H9 (cell line): ENCODE data around the gene CDC40. TPM values are rescaled to one million over a fixed set of nuclear protein-coding genes. Genes with fewer than 3 reads are reported as not detected.
"Not testable (repeated sequence)": the region's sequence is repeated elsewhere in the genome, so short reads cannot be mapped to it uniquely, and the experiment has no call there.

ENCODE experiments used
- DNase-seq: peaks from one replicate; pipeline ENCODE4 v3.0.0-alpha.2; 2017
- H2AFZ ChIP-seq: one replicate; pipeline ENCODE4 v1.6.1; 2013; ENCODE audit warnings: mild to moderate bottlenecking, low read length, control low read depth, moderate library complexity
- H2AK5ac ChIP-seq: 2 replicates; pipeline ENCODE4 v1.6.1; 2013; ENCODE audit warnings: low read length, control low read depth, mixed read lengths; ENCODE audit not compliant: insufficient read length
- H2BK120ac ChIP-seq: one replicate; pipeline ENCODE4 v1.6.1; 2013; ENCODE audit warnings: low read depth, mild to moderate bottlenecking, low read length, control low read depth, inconsistent platforms; ENCODE audit not compliant: poor library complexity, severe bottlenecking
- H2BK12ac ChIP-seq: 2 replicates; pipeline ENCODE4 v1.6.1; 2013; ENCODE audit warnings: low read length, control low read depth, mixed read lengths, low read depth; ENCODE audit not compliant: insufficient read length
- H2BK15ac ChIP-seq: 2 replicates; pipeline ENCODE4 v1.6.1; 2013; ENCODE audit warnings: low read depth, low read length, control low read depth
- H2BK20ac ChIP-seq: one replicate; pipeline ENCODE4 v1.6.1; 2013; ENCODE audit warnings: low read depth, mild to moderate bottlenecking, low read length, control low read depth, inconsistent platforms; ENCODE audit not compliant: poor library complexity, severe bottlenecking
- H2BK5ac ChIP-seq: 2 replicates; pipeline ENCODE4 v1.6.1; 2013; ENCODE audit warnings: low read length, control low read depth, mixed read lengths; ENCODE audit not compliant: insufficient read length
- H3K14ac ChIP-seq: 2 replicates; pipeline ENCODE4 v1.6.1; 2013; ENCODE audit warnings: low read length, control low read depth; ENCODE audit not compliant: insufficient read depth
- H3K18ac ChIP-seq: 2 replicates; pipeline ENCODE4 v1.6.1; 2013; ENCODE audit warnings: low read depth, mild to moderate bottlenecking, mixed read lengths, low read length, control low read depth; ENCODE audit not compliant: insufficient read length
- H3K23ac ChIP-seq: 2 replicates; pipeline ENCODE4 v1.6.1; 2013; ENCODE audit warnings: low read length, control low read depth, mixed read lengths, low read depth; ENCODE audit not compliant: insufficient read length
- H3K23me2 ChIP-seq: 2 replicates; pipeline ENCODE4 v1.6.1; 2013; ENCODE audit warnings: low read depth, mild to moderate bottlenecking, mixed read lengths, low read length, control low read depth; ENCODE audit not compliant: insufficient read length, poor library complexity, severe bottlenecking
- H3K27ac ChIP-seq: 2 replicates; pipeline ENCODE4 v1.5.1; 2013; ENCODE audit warnings: low read length, control low read depth, mixed read lengths, low read depth; ENCODE audit not compliant: insufficient read length
- H3K27me3 ChIP-seq: 2 replicates; pipeline ENCODE4 v1.6.1; 2013; ENCODE audit warnings: low read length, control low read depth, inconsistent platforms; ENCODE audit not compliant: insufficient read depth
- H3K4ac ChIP-seq: 2 replicates; pipeline ENCODE4 v1.6.1; 2013; ENCODE audit warnings: low read depth, mild to moderate bottlenecking, control low read depth, inconsistent platforms, low read length, moderate library complexity
- H3K4me1 ChIP-seq: 2 replicates; pipeline ENCODE4 v1.6.1; 2013; ENCODE audit warnings: low read length, control low read depth, inconsistent platforms; ENCODE audit not compliant: insufficient read depth
- H3K4me2 ChIP-seq: 2 replicates; pipeline ENCODE4 v1.6.1; 2013; ENCODE audit warnings: low read length, control low read depth, mixed read lengths; ENCODE audit not compliant: insufficient read length, insufficient read depth
- H3K56ac ChIP-seq: 2 replicates; pipeline ENCODE4 v1.6.1; 2013; ENCODE audit warnings: low read depth, mild to moderate bottlenecking, mixed read lengths, low read length, control low read depth; ENCODE audit not compliant: insufficient read length
- H3K79me1 ChIP-seq: 2 replicates; pipeline ENCODE4 v1.6.1; 2013; ENCODE audit warnings: low read depth, mild to moderate bottlenecking, moderate library complexity, low read length, control low read depth, inconsistent platforms; ENCODE audit not compliant: insufficient read depth, poor library complexity, severe bottlenecking
- H3K79me2 ChIP-seq: 2 replicates; pipeline ENCODE4 v1.6.1; 2013; ENCODE audit warnings: low read length, control low read depth, inconsistent platforms; ENCODE audit not compliant: insufficient read depth
- H3K9ac ChIP-seq: 2 replicates; pipeline ENCODE4 v1.6.1; 2013; ENCODE audit warnings: low read length, control low read depth, mixed read lengths; ENCODE audit not compliant: insufficient read length; ENCODE audit errors: extremely low read depth
- H3K9me3 ChIP-seq: one replicate; pipeline ENCODE4 v1.6.1; 2013; ENCODE audit warnings: low read depth, low read length, inconsistent platforms; ENCODE audit not compliant: control insufficient read depth
- H3T11ph ChIP-seq: one replicate; pipeline ENCODE4 v1.6.1; 2013; ENCODE audit warnings: mild to moderate bottlenecking, low read length, control low read depth, inconsistent platforms
- H4K20me1 ChIP-seq: one replicate; pipeline ENCODE4 v1.6.1; 2013; ENCODE audit not compliant: control insufficient read depth, insufficient read length, insufficient read depth
- H4K5ac ChIP-seq: 2 replicates; pipeline ENCODE4 v1.6.1; 2013; ENCODE audit warnings: low read depth, mild to moderate bottlenecking, mixed read lengths, low read length, control low read depth; ENCODE audit not compliant: insufficient read length
- H4K8ac ChIP-seq: replicated peaks from 2 replicates; pipeline ENCODE4 v1.6.1; 2013; ENCODE audit warnings: low read length, control low read depth, mixed read lengths, low read depth; ENCODE audit not compliant: insufficient read length
- H4K91ac ChIP-seq: 2 replicates; pipeline ENCODE4 v1.6.1; 2013; ENCODE audit warnings: low read depth, mild to moderate bottlenecking, moderate library complexity, mixed read lengths, low read length, control low read depth; ENCODE audit not compliant: insufficient read length
- H3K27ac Mint-ChIP-seq, 3 experiments: 2 replicates in 2 of 3; 3 replicates in 1 of 3; pipeline ENCODE4 v1.8.0; 2020 to 2021; ENCODE audit warnings: mixed read lengths in 3 of 3, mild to moderate bottlenecking in 1 of 3, moderate library complexity in 1 of 3
- H3K27me3 Mint-ChIP-seq: 2 replicates; pipeline ENCODE4 v1.8.0; 2021; ENCODE audit warnings: low read depth, mild to moderate bottlenecking, moderate library complexity, mixed read lengths
- H3K36me3 Mint-ChIP-seq, 3 experiments: 2 replicates in 2 of 3; 3 replicates in 1 of 3; pipeline ENCODE4 v1.8.0; 2020 to 2021; ENCODE audit warnings: low read depth in 3 of 3, mixed read lengths in 3 of 3; ENCODE audit not compliant: insufficient read depth in 1 of 3
- H3K4me1 Mint-ChIP-seq, 2 experiments: 2 replicates each; pipeline ENCODE4 v1.8.0; 2020; ENCODE audit warnings: mixed read lengths in 2 of 2
- H3K4me3 Mint-ChIP-seq, 2 experiments: 2 replicates in 1 of 2; 3 replicates in 1 of 2; pipeline ENCODE4 v1.8.0; 2020 to 2021; ENCODE audit warnings: mild to moderate bottlenecking in 2 of 2, mixed read lengths in 2 of 2, moderate library complexity in 1 of 2
- H3K9me3 Mint-ChIP-seq, 2 experiments: 2 replicates in 1 of 2; 3 replicates in 1 of 2; pipeline ENCODE4 v1.8.0; 2020; ENCODE audit warnings: mild to moderate bottlenecking in 2 of 2, mixed read lengths in 2 of 2, moderate library complexity in 1 of 2
- WGBS: extraction: QIAGEN DNeasy Blood & Tissue Kit; methylation state at CpG from one replicate; pipeline ENCODE4 v1.1.7; 2013; ENCODE audit warnings: missing lambda C conversion rate, low lambda C conversion rate, mixed read lengths; ENCODE audit not compliant: insufficient read length; ENCODE audit errors: extremely low coverage; 5-methylcytosine and 5-hydroxymethylcytosine counted together
- total RNA-seq: library from RNA; stranded (reverse); gene quantifications from 2 replicates; pipeline ENCODE4 v1.2.1, GENCODE V29; 2021
- TF ChIP-seq, protein P1 (sequence below): fragments of 200-600 bp; sonication (generic); conservative IDR thresholded peaks from 3 replicates; pipeline ENCODE4 v1.8.0; 2021; ENCODE audit warnings: antibody characterized with exemption, mild to moderate bottlenecking

CDC40 gene
- total RNA-seq, 1 experiment from 2014 or later: 23.5 TPM

DNA sequence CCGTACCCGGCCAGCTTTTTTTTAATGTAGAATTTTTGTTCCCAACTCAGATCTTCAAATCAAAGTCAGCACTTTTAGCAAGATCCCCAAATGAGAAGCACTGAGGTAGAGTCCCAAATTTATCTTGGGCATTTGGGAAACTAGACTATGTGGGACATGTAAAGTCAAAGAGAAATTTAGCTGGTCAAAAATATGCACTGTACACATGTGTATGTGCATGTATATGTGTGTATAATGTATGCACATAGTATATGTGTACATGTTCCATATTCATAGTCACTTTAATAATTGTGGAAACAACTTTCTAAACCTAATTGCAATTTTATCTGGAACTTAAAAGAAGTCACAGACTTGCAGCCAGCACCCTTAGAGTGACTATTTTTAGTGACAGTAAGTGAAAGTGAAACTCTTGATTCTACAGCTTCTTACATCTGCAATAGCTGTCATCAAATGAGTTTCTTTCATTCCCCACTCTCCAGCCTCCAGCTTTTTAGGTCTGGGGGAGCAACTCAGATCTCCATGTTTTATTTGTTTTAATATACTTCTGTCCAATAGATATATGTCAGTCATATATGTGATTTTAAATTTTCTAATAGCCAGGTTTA, 53.6 kb downstream of the CDC40 start:
- no peak for DNase-seq
- Mint-ChIP-seq H3K9me3 (no peaks in the 10 kb centered on the region), H3K4me3 (no peak overlapping the region), H3K36me3 (peaks cover 1 to 14% (median 13%) of the 10 kb centered on the region in 3 experiments; a peak in 5 of 7 replicates), H3K27ac (no peak overlapping the region), H3K4me1 (no peaks in the 10 kb centered on the region), H3K27me3 (no peaks in the 10 kb centered on the region)
- no peak overlapping the region for H2BK5ac ChIP-seq
- H3K23ac ChIP-seq: no peak overlapping the region
- no peaks in the 10 kb centered on the region for H3K79me2 ChIP-seq
- H3K4me1 ChIP-seq: no peaks in the 10 kb centered on the region
- H3K27ac ChIP-seq: no peak overlapping the region
- H2BK12ac ChIP-seq: no peak overlapping the region
- no peak overlapping the region for H2BK120ac ChIP-seq
- no peak overlapping the region for H2AFZ ChIP-seq
- H3K79me1 ChIP-seq: no peaks in the 10 kb centered on the region
- TF ChIP-seq, protein P1, sequence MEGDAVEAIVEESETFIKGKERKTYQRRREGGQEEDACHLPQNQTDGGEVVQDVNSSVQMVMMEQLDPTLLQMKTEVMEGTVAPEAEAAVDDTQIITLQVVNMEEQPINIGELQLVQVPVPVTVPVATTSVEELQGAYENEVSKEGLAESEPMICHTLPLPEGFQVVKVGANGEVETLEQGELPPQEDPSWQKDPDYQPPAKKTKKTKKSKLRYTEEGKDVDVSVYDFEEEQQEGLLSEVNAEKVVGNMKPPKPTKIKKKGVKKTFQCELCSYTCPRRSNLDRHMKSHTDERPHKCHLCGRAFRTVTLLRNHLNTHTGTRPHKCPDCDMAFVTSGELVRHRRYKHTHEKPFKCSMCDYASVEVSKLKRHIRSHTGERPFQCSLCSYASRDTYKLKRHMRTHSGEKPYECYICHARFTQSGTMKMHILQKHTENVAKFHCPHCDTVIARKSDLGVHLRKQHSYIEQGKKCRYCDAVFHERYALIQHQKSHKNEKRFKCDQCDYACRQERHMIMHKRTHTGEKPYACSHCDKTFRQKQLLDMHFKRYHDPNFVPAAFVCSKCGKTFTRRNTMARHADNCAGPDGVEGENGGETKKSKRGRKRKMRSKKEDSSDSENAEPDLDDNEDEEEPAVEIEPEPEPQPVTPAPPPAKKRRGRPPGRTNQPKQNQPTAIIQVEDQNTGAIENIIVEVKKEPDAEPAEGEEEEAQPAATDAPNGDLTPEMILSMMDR: no peak
- no peaks in the 10 kb centered on the region for H3K27me3 ChIP-seq
- no peak overlapping the region for H3K18ac ChIP-seq
- no peak overlapping the region for H4K91ac ChIP-seq
- no peak overlapping the region for H3K4me2 ChIP-seq
- H3K14ac ChIP-seq: no peak overlapping the region
- no CpG with 5 or more reads among the region's 2 CpGs for WGBS
- H3K4ac ChIP-seq: no peak overlapping the region
- H4K8ac ChIP-seq: no peak overlapping the region
- H3K9ac ChIP-seq: no peak overlapping the region
- no peaks in the 10 kb centered on the region for H3K23me2 ChIP-seq
- no peaks in the 10 kb centered on the region for H4K20me1 ChIP-seq
- H3K9me3 ChIP-seq: no peaks in the 10 kb centered on the region
- no peak overlapping the region for H2BK15ac ChIP-seq
- H4K5ac ChIP-seq: no peak overlapping the region
- H3K56ac ChIP-seq: no peak overlapping the region
- no peak overlapping the region for H2AK5ac ChIP-seq
- no peak overlapping the region for H2BK20ac ChIP-seq
- no peak overlapping the region for H3T11ph ChIP-seq

- not testable (repeated sequence) for H4K5ac ChIP-seq, H2BK12ac ChIP-seq, H3K79me1 ChIP-seq, H3K56ac ChIP-seq, H3K4me1 Mint-ChIP-seq, H3K4me2 ChIP-seq, H3K9me3 ChIP-seq, H2AFZ ChIP-seq, H3K9ac ChIP-seq, H3K4me1 ChIP-seq, H4K91ac ChIP-seq, H3K79me2 ChIP-seq, H3K27me3 Mint-ChIP-seq, H3K27ac Mint-ChIP-seq, H3K27ac ChIP-seq, H4K8ac ChIP-seq, H2BK5ac ChIP-seq, H3K23me2 ChIP-seq, H3T11ph ChIP-seq, H3K27me3 ChIP-seq, H3K18ac ChIP-seq, H2BK20ac ChIP-seq, H4K20me1 ChIP-seq, H3K4ac ChIP-seq, H3K9me3 Mint-ChIP-seq, H2AK5ac ChIP-seq, H3K4me3 Mint-ChIP-seq, H3K14ac ChIP-seq, H2BK15ac ChIP-seq, DNase-seq, H2BK120ac ChIP-seq, H3K23ac ChIP-seq
- WGBS: no CpG with 5 or more reads among the region's 1 CpG
- H3K36me3 Mint-ChIP-seq: peaks cover 1 to 13% (median 4%) of the 10 kb centered on the region in 3 experiments; a peak in 4 of 7 replicates
Observed at GRCh38 chr6:110236007-110236406, 55.8 kb downstream of the CDC40 start.
